Activated CD4-positive, alpha-beta T cell treated with anti-CD3 and anti-CD28 coated beads for 1 hour (primary cell): ENCODE results near the gene TXLNG.
"Not testable (repeated sequence)": the region's sequence is repeated elsewhere in the genome, so short reads cannot be mapped to it uniquely, and the experiment has no call there.

Experiments
- DNase-seq: peaks from one replicate; pipeline ENCODE4 v3.0.0-alpha.2; 2020

TXLNG gene

GRCh38 chrX:16842684-16843083, 56.4 kb downstream of the TXLNG start:
- DNase-seq, result no peak

GRCh38 chrX:16843208-16843909, 57.1 kb downstream of the TXLNG start:
- DNase-seq, result no peak

GRCh38 chrX:16845686-16846085, 59.4 kb downstream of the TXLNG start:
- no peak for DNase-seq

- no peak for DNase-seq
These were observed 62.3 kb downstream of the TXLNG start for GRCh38 chrX:16848541-16848940.

- DNase-seq, result no peak
These were observed 65.2 kb downstream of the TXLNG start for GRCh38 chrX:16851421-16851820.

- no peak for DNase-seq
These were observed 65.6 kb downstream of the TXLNG start for GRCh38 chrX:16851827-16852226.

GRCh38 chrX:16852617-16853179, 66.4 kb downstream of the TXLNG start:
- DNase-seq, result no peak

- no peak for DNase-seq
These were observed 67.3 kb downstream of the TXLNG start for GRCh38 chrX:16853537-16853936.

- DNase-seq, result no peak
These were observed 69.3 kb downstream of the TXLNG start for GRCh38 chrX:16855363-16856075.

- DNase-seq, result not testable (repeated sequence)
These were observed 69.8 kb downstream of the TXLNG start for GRCh38 chrX:16856076-16856404.

- no peak for DNase-seq
These were observed 70.5 kb downstream of the TXLNG start for GRCh38 chrX:16856744-16857143.

- no peak for DNase-seq
These were observed 76.6 kb downstream of the TXLNG start for GRCh38 chrX:16862829-16863228.

GRCh38 chrX:16867947-16868346, 81.7 kb downstream of the TXLNG start:
- no peak for DNase-seq

- DNase-seq, result no peak
These were observed 82.7 kb downstream of the TXLNG start for GRCh38 chrX:16868920-16869319.

GRCh38 chrX:16869393-16870094, 83.3 kb downstream of the TXLNG start:
- DNase-seq, result peak; percentile 21

GRCh38 chrX:16870095-16870861, 84.0 kb downstream of the TXLNG start, which contains the start of gene RBBP7:
RBBP7 (minus strand) TSS chrX:16870362; CDS start chrX:16870053, 309 bp downstream.
- peak; percentile 85 for DNase-seq

GRCh38 chrX:16870862-16871815, 84.9 kb downstream of the TXLNG start:
- DNase-seq, result no peak

- DNase-seq, result no peak
These were observed 86.8 kb downstream of the TXLNG start for GRCh38 chrX:16873106-16873505.

- DNase-seq, result no peak
These were observed 88.3 kb downstream of the TXLNG start for GRCh38 chrX:16874458-16875095.

- DNase-seq, result no peak
These were observed 90.4 kb downstream of the TXLNG start for GRCh38 chrX:16876696-16877095.

GRCh38 chrX:16882169-16882568, 95.9 kb downstream of the TXLNG start:
- DNase-seq, result no peak
